ENCODE measurements around the gene PAX6.
"Not testable (repeated sequence)": the region's sequence is repeated elsewhere in the genome, so short reads cannot be mapped to it uniquely, and the experiment has no call there.

PAX6 gene

DNA sequence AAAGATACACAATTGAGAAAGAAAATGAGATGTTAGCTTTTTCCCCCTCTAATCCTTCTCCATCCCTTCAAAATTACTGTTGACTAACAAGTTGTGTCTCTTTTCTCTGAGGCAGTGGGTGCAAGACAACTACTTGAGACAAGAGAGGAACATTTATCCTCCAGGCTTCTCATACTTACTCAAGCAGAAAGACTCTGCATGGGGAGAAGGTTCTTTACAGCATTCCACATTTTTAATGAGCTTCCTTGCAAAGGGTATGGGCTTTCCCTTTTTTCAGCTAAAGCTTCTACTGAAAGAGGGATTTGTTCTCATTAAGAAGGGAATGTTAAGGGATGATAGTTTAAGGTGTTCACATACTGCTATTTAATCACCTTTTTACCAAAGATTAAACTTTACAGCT lies 47.8 kb downstream of the PAX6 start:
- DNase-seq, result no peak

GRCh38 chr11:31761636-31762035 lies 49.5 kb downstream of the PAX6 start:
- DNase-seq, result no peak

- no peak for DNase-seq
These were observed 53.8 kb downstream of the PAX6 start for GRCh38 chr11:31757260-31757835.

GRCh38 chr11:31747581-31747980 lies 63.5 kb downstream of the PAX6 start:
- DNase-seq, result no peak

GRCh38 chr11:31740731-31741368 lies 70.3 kb downstream of the PAX6 start:
- not testable (repeated sequence) for DNase-seq

GRCh38 chr11:31740131-31740530 lies 71.0 kb downstream of the PAX6 start:
- DNase-seq, result no peak

All from fibroblast of skin of right biceps (primary cell).